Stimulated activated CD4-positive, alpha-beta T cell treated with anti-CD3 and anti-CD28 coated beads, Interleukin-12 subunit alpha, Interleukin-12 subunit beta, amount 100 ng/mL, for 4 hours (primary cell): ENCODE data around the gene RGS13.

Experiments
- DNase-seq: peaks from one replicate; pipeline ENCODE4 v3.0.0-alpha.2; 2020

RGS13 gene

GRCh38 chr1:192627901-192628300, 8.0 kb upstream of the RGS13 start:
- DNase-seq: no peak

GRCh38 chr1:192628396-192629057, 7.4 kb upstream of the RGS13 start:
- no peak for DNase-seq

- no peak for DNase-seq
Observed at GRCh38 chr1:192629612-192630011, 6.3 kb upstream of the RGS13 start.

DNA sequence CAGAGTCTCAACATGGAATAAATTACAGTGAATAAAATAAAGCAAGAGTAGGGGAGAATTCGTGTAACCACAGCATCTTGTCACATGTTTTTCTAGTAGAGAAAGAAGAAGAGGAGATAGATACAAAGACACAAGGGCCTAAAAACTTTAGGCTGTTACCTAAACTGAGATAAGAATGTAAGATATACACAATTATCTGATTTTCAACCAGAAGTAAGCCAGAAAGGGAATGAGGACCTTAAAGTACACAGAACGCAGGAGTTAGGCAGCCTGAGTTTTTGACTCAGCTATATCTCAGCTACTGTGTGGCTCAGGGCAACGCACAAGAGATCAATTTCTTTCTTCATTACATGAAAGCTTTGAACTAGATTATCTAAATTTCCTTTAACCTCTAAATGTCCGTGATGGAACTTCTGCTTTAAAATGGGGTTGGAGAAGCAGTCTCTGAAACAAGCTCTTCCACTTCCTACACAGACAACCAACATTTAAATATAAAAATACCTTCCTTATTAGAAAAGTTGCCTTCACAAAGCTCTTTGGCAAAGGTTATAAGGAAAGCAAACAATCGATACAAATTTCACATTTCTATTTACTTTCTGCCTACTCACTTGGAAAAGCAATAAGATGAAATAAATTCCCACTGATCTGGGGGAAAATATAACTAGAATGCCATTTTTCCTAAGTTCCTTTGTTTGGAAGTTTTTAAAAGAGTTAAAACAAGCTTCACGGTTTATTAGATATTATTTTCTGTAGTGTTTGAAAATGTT, 5.2 kb upstream of the RGS13 start:
- no peak for DNase-seq

DNA sequence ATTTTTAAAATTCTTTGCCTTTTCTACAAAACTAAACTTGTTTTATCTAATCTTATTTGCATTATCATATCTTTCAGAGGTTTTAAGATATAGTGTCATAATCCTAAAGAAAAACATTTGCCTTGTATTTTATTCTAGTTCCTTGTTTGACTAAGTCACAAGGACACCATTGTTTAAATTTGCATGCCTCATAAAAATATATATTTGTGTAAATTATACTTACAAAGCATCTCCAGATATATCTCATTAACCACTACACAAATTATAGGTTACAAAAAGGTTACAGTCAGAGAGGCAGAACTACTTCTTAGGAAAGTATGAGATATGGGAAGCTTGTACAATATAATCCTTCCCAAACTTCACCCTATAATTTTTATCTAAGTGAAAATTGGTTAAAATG, 4.2 kb upstream of the RGS13 start:
- no peak for DNase-seq

DNA sequence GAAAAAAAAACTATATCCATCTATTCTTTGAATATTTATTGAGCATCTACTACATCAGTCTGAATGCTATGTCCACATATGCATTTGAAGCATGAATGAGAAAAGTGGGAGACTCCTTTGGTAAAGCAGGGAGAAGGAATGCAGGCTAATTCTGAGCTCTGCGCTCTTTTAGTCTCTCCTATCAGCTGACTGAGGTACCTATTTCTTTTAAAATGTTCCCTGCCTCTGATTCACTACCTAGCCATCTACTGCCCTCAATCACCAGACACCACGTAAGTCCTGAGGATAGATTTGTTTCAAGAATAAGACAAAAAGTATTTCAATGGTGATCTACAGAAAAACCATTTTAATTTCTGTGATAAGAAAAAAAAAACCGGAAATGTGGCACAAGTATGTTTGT, 3.8 kb upstream of the RGS13 start:
- no peak for DNase-seq

- DNase-seq: no peak
Observed at GRCh38 chr1:192632641-192633532, 3.1 kb upstream of the RGS13 start.

- no peak for DNase-seq
Observed at GRCh38 chr1:192633533-192634253, 2.3 kb upstream of the RGS13 start.

DNA sequence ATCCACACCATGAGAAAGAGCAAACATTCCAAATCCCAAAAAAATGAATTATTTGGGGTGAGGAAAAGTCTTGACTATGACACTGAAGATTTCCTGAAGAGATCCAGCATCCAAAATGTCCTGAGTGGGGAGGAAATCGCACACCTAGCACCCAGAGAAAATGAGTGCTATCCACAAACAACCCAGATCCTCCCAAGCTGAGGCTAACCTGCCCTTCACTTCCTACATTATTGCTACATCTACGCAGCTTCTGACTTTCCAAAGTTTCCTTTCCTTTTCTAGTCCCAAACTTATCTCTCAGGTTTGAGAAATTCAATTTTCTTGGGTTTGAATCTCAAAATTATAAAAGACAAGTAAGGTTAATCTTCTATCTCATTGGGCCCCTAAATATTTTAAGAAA, 906 bp upstream of the RGS13 start:
- DNase-seq: no peak

GRCh38 chr1:192639607-192640368, 3.8 kb downstream of the RGS13 start:
- no peak for DNase-seq

DNA sequence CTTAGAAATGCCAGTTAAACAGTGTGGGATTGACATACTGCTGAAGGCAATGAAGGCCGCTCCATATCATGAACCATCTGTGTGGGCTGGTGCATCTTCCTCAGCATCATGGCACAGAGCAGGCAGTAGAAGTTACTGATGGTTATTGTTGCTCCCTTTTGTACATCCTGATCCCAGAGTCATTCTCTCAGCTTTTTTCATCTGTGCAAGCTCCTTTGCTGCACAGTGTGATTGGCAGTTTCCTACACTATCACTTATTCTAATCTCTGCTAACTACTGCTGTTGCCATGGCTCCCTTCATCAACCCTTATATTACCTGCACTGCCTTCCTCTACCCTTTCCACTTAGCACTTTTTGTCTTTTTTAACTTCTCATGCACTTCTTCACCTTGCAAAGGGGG, 16.2 kb downstream of the RGS13 start:
- no peak for DNase-seq

- DNase-seq: no peak
Observed at GRCh38 chr1:192654120-192654519, 18.2 kb downstream of the RGS13 start.

- no peak for DNase-seq
Observed at GRCh38 chr1:192654591-192655251, 18.8 kb downstream of the RGS13 start.

GRCh38 chr1:192657760-192658159, 21.8 kb downstream of the RGS13 start:
- no peak for DNase-seq

GRCh38 chr1:192658255-192658654, 22.3 kb downstream of the RGS13 start:
- no peak for DNase-seq

- DNase-seq: no peak
Observed at GRCh38 chr1:192660613-192661012, 24.7 kb downstream of the RGS13 start.

- no peak for DNase-seq
Observed at GRCh38 chr1:192668409-192668983, 32.5 kb downstream of the RGS13 start.

DNA sequence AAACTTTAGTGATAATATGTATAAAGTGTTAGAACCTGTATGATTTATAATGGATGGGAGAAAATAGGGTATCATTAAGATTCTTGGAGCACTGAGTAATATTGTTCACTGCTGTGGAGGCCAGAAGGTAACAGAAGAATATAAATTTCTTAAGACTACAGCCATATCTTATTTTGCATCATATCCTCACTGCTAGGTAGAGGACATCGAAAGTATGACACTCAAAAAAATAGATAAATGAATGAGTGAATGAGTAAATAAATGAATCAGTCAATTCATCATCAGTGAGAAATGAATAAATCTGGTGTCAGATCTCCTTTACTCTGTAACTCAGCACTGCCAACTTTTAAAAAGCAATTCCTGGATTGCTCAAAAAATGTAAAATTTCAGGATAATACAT, 33.2 kb downstream of the RGS13 start:
- DNase-seq: no peak

DNA sequence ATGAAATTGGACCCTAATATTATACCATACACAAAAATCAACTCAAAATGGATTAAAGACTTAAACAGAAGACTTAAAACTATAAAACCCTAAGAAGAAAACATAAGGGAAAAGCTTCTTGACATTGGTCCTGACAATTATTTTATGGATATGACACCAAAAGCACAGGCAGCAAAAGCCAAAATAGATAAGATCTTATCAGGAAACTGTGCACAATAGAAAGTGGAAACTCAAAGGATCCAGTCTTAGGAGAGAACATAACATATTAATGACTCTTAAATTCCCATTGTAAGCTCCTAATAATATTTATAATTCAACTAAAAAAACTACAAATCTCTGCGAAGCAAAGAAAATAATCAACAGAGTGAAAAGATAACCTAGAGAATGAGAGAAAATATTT, 39.8 kb downstream of the RGS13 start:
- no peak for DNase-seq

GRCh38 chr1:192678099-192678498, 42.2 kb downstream of the RGS13 start:
- DNase-seq: no peak

DNA sequence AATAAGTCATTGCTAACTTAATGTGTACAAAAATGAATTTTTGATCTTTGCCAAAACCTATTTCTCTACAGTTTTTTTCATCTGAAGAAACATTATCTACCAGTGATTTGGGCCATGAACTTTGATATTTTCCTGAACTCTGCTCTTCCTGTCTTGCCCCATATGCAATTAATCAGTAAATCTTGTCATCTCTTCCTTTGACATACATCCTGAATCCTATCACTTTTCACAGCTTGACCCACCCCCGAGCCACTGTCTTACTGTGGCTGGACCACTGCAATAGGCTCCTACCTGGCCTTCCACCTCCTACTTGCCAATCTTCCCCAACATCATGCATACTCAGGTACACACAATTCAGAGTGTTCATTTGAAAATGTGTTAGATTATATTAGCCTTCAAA, 46.4 kb downstream of the RGS13 start:
- DNase-seq: no peak
